Measurements from ENCODE around the gene PARD3B.
A peak's percentile ranks its signal among the peaks of the same experiment; 100 is the strongest.

GRCh38 chr2:205276116-205276777 lies 731.0 kb downstream of the PARD3B start:
- TF ChIP-seq CTCF (IDR thresholded peaks at IDR 0.05; ENCODE audit: control extremely low read depth in 1 of 3, insufficient read depth in 1 of 3, low read depth in 1 of 3, low read length in 3 of 3), result no peak
- TF ChIP-seq SUZ12 (IDR thresholded peaks at IDR 0.05; ENCODE audit: low read length), result no peak
- TF ChIP-seq CHD2 (IDR thresholded peaks at IDR 0.05; ENCODE audit: low read length), result no peak
- TF ChIP-seq EP300 (IDR thresholded peaks at IDR 0.05; ENCODE audit: borderline replicate concordance in 1 of 2, low read depth in 2 of 2, low read length in 2 of 2), result no peak
- no peak for TF ChIP-seq POLR2A (IDR thresholded peaks at IDR 0.05; ENCODE audit: control extremely low read depth in 1 of 2, low read depth in 2 of 2, low read length in 2 of 2)
- TF ChIP-seq KDM1A (IDR thresholded peaks at IDR 0.05; ENCODE audit: borderline replicate concordance, low read length), result no peak
- TF ChIP-seq SP2 (IDR thresholded peaks at IDR 0.05; ENCODE audit: low read length), result no peak
- TF ChIP-seq CREB1 (IDR thresholded peaks at IDR 0.05), result no peak
- no peak for TF ChIP-seq EZH2 (IDR thresholded peaks at IDR 0.05; ENCODE audit: low read depth, low read length, severe bottlenecking)
- peak; percentile 70 for TF ChIP-seq YY1 (IDR thresholded peaks at IDR 0.05; ENCODE audit: low read depth, low read length)

All from H1 (cell line).